ENCODE results near the gene MYO10. TPM values are rescaled to one million over a fixed set of nuclear protein-coding genes. Genes with fewer than 3 reads are reported as not detected.

The MYO10 gene
- total RNA-seq, 4 donors from 2014 or later, result 5.6 to 11.0 (median 6.4) TPM

DNA sequence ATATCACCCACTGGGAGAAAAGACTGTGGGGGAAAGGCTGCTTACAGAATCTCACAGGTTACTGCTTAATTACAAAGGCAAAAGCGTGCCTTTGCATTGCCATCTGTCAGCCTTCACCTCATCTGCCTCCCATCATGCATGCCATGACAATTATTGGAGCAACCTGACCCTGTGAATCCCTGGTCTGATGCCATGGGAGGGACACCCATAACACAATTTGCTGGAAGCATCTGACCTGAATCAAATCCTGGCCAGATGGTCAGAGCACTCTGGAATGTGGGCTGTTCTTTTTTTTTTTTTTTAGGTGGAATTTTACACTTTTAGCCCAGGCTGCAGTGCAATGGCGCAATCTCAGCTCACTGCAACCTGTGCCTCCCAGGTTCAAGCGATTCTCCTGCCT lies 307.7 kb downstream of the MYO10 start:
- TF ChIP-seq EP300 (IDR thresholded peaks at IDR 0.05), result no peak
- TF ChIP-seq POLR2AphosphoS5 (IDR thresholded peaks at IDR 0.05), result no peak
- TF ChIP-seq, protein P1, sequence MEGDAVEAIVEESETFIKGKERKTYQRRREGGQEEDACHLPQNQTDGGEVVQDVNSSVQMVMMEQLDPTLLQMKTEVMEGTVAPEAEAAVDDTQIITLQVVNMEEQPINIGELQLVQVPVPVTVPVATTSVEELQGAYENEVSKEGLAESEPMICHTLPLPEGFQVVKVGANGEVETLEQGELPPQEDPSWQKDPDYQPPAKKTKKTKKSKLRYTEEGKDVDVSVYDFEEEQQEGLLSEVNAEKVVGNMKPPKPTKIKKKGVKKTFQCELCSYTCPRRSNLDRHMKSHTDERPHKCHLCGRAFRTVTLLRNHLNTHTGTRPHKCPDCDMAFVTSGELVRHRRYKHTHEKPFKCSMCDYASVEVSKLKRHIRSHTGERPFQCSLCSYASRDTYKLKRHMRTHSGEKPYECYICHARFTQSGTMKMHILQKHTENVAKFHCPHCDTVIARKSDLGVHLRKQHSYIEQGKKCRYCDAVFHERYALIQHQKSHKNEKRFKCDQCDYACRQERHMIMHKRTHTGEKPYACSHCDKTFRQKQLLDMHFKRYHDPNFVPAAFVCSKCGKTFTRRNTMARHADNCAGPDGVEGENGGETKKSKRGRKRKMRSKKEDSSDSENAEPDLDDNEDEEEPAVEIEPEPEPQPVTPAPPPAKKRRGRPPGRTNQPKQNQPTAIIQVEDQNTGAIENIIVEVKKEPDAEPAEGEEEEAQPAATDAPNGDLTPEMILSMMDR (IDR thresholded peaks at IDR 0.05), result no peak
- no peak for TF ChIP-seq POLR2A (IDR thresholded peaks at IDR 0.05)
- no peak overlapping the region for H3K27ac ChIP-seq
- H3K9me3 ChIP-seq, result no peaks in the 10 kb centered on the region
- H3K4me3 ChIP-seq, result no peak overlapping the region
- H3K4me1 ChIP-seq, result no peaks in the 10 kb centered on the region
- no peak for ATAC-seq
- 60 to 71% methylated on average over 1 of the region's 3 CpGs for WGBS, 2 donors (ENCODE audit: low coverage in 1 of 2)
- no peaks in the 10 kb centered on the region for H3K36me3 ChIP-seq
- H3K27me3 ChIP-seq, result no peaks in the 10 kb centered on the region

DNA sequence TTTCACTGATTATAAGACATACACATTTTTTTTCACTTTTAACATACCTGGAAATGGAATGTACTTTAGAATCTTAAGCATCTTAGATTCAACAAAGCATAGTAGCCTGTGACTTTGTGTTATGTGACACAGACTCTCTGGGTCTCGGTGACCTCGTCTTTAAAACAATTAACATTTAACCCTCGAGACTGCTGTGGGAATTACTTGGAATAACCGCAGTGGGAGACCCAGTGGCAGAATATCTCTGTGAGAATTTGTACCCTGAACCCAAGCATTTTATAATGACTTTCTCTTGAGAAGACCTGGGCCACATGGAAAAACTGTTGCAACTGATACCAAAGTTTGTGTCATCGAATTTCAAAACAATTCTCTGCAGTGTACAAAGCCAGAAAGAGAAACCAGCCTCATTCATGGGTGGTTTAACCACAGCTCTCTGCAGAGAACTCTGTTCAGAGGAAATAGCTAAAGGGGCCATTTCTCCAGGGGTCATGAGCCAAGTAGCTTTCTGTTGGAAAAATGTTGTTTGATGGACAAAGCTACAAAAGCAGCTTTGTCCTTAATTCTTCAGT lies 309.3 kb downstream of the MYO10 start:
- TF ChIP-seq POLR2AphosphoS5 (IDR thresholded peaks at IDR 0.05) (no peak), EP300 (IDR thresholded peaks at IDR 0.05) (no peak), POLR2A (IDR thresholded peaks at IDR 0.05) (no peak)
- TF ChIP-seq, protein P1 (IDR thresholded peaks at IDR 0.05), result no peak
- Histone ChIP-seq H3K27ac (no peak overlapping the region), H3K4me3 (no peak overlapping the region), H3K9me3 (no peaks in the 10 kb centered on the region), H3K4me1 (no peaks in the 10 kb centered on the region), H3K36me3 (no peaks in the 10 kb centered on the region), H3K27me3 (no peaks in the 10 kb centered on the region)
- no peak for ATAC-seq
- WGBS, 2 donors (ENCODE audit: low coverage in 1 of 2), result 34 to 66% methylated on average over 3 to 5 of the region's 5 CpGs

- H3K36me3 ChIP-seq, result no peaks in the 10 kb centered on the region
- TF ChIP-seq EP300 (IDR thresholded peaks at IDR 0.05) (no peak), POLR2AphosphoS5 (IDR thresholded peaks at IDR 0.05) (no peak), POLR2A (IDR thresholded peaks at IDR 0.05) (no peak)
- TF ChIP-seq, protein P1 (IDR thresholded peaks at IDR 0.05), result no peak
- H3K4me1 ChIP-seq, result no peaks in the 10 kb centered on the region
- ATAC-seq, result no peak
- H3K27ac ChIP-seq, result no peak overlapping the region
- no peaks in the 10 kb centered on the region for H3K9me3 ChIP-seq
- no peak overlapping the region for H3K4me3 ChIP-seq
- H3K27me3 ChIP-seq, result no peaks in the 10 kb centered on the region
- WGBS, 2 donors (ENCODE audit: low coverage in 1 of 2), result 36 to 63% methylated on average over 2 of the region's 3 CpGs
Observed at GRCh38 chr5:16625096-16625495, 311.0 kb downstream of the MYO10 start.

DNA sequence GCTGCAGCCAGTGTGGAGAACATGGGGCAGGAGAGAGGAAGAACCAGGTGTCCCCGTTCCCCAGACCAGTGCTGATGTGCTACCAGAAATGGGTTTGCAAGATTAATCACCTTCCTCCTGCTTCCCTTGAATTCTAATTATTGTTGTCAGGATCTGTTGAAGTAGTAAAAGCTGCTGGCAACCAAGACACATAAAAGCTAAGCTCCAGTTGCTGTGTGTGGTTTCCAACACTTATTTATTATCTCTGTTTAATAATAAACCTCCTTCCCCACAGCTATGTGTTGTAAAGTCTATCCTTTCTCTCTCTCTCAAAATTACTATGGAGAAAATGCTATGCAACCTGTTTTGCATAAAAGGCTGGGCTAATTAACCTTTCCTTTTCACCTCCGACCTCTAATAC lies 317.0 kb downstream of the MYO10 start:
- ATAC-seq, result no peak
- WGBS, 2 donors (ENCODE audit: low coverage in 1 of 2), result 62 to 65% methylated on average over 2 of the region's 2 CpGs
- no peak overlapping the region for H3K27ac ChIP-seq

More for the DNA sequence above, 317.0 kb downstream of the MYO10 start:
- H3K4me3 ChIP-seq, result no peak overlapping the region
- peaks cover 0 to 28% (median 10%) of the 10 kb centered on the region in 3 donors for H3K4me1 ChIP-seq
- TF ChIP-seq POLR2A (IDR thresholded peaks at IDR 0.05), result no peak
- TF ChIP-seq, protein P1 (IDR thresholded peaks at IDR 0.05), result no peak
- no peak for TF ChIP-seq POLR2AphosphoS5 (IDR thresholded peaks at IDR 0.05)
- TF ChIP-seq EP300 (IDR thresholded peaks at IDR 0.05), result no peak
- no peaks in the 10 kb centered on the region for H3K36me3 ChIP-seq
- no peaks in the 10 kb centered on the region for H3K9me3 ChIP-seq
- H3K27me3 ChIP-seq, result no peaks in the 10 kb centered on the region
